ENCODE data around the gene TPSAB1.
"Not testable (repeated sequence)": the region's sequence is repeated elsewhere in the genome, so short reads cannot be mapped to it uniquely, and the experiment has no call there.

The TPSAB1 gene

GRCh38 chr16:1223355-1224214 lies 16.9 kb upstream of the TPSAB1 start:
- no peak for DNase-seq (ENCODE audit: insufficient read length, low spot score)
- TF ChIP-seq POLR2A (IDR thresholded peaks at IDR 0.05; ENCODE audit: low read depth, low read length), result no peak
- FAIRE-seq, result no peak

- no peak for TF ChIP-seq POLR2A (IDR thresholded peaks at IDR 0.05; ENCODE audit: low read depth, low read length)
- FAIRE-seq (no peak), DNase-seq (ENCODE audit: insufficient read length, low spot score) (no peak)
Measured at GRCh38 chr16:1224558-1224957, 15.9 kb upstream of the TPSAB1 start.

- DNase-seq (ENCODE audit: insufficient read length, low spot score) (no peak), FAIRE-seq (no peak)
- TF ChIP-seq POLR2A (IDR thresholded peaks at IDR 0.05; ENCODE audit: low read depth, low read length), result no peak
Measured at GRCh38 chr16:1225051-1225451, 15.5 kb upstream of the TPSAB1 start, which contains the start of gene TPSG1. TPSG1 (minus strand) TSS chr16:1225268; CDS start chr16:1225252, 16 bp downstream.

- DNase-seq (ENCODE audit: insufficient read length, low spot score), result not testable (repeated sequence)
- peak; percentile 70 for FAIRE-seq
Measured at GRCh38 chr16:1225728-1226311, 14.7 kb upstream of the TPSAB1 start.

GRCh38 chr16:1226692-1227091 lies 13.8 kb upstream of the TPSAB1 start:
- not testable (repeated sequence) for FAIRE-seq; DNase-seq (ENCODE audit: insufficient read length, low spot score)

- DNase-seq (ENCODE audit: insufficient read length, low spot score); FAIRE-seq: not testable (repeated sequence)
Measured at GRCh38 chr16:1228227-1228626, 12.3 kb upstream of the TPSAB1 start.

- FAIRE-seq, result not testable (repeated sequence)
Measured at GRCh38 chr16:1229476-1229875, 11.0 kb upstream of the TPSAB1 start.

GRCh38 chr16:1230084-1230470 lies 10.4 kb upstream of the TPSAB1 start, which contains the start of gene TPSB2:
TPSB2 (minus strand) TSS chr16:1230184; CDS start chr16:1229951, 233 bp downstream.
- DNase-seq (ENCODE audit: insufficient read length, low spot score); FAIRE-seq: not testable (repeated sequence)

More at GRCh38 chr16:1229476-1229875, 11.0 kb upstream of the TPSAB1 start:
- DNase-seq (ENCODE audit: insufficient read length, low spot score), result not testable (repeated sequence)

GRCh38 chr16:1230471-1231212 lies 9.9 kb upstream of the TPSAB1 start:
- DNase-seq (ENCODE audit: insufficient read length, low spot score); FAIRE-seq: not testable (repeated sequence)

GRCh38 chr16:1231301-1231700 lies 9.2 kb upstream of the TPSAB1 start:
- FAIRE-seq; DNase-seq (ENCODE audit: insufficient read length, low spot score): not testable (repeated sequence)

- not testable (repeated sequence) for FAIRE-seq; DNase-seq (ENCODE audit: insufficient read length, low spot score)
Measured at GRCh38 chr16:1232049-1232748, 8.3 kb upstream of the TPSAB1 start.

GRCh38 chr16:1236659-1237058 lies 3.8 kb upstream of the TPSAB1 start:
- DNase-seq (ENCODE audit: insufficient read length, low spot score); FAIRE-seq: not testable (repeated sequence)

GRCh38 chr16:1237990-1238389 lies 2.5 kb upstream of the TPSAB1 start:
- DNase-seq (ENCODE audit: insufficient read length, low spot score) (no peak), FAIRE-seq (no peak)
- no peak for TF ChIP-seq POLR2A (IDR thresholded peaks at IDR 0.05; ENCODE audit: low read depth, low read length)

GRCh38 chr16:1238909-1239308 lies 1.6 kb upstream of the TPSAB1 start:
- DNase-seq (ENCODE audit: insufficient read length, low spot score); FAIRE-seq: not testable (repeated sequence)

- not testable (repeated sequence) for FAIRE-seq; DNase-seq (ENCODE audit: insufficient read length, low spot score)
Measured at GRCh38 chr16:1239575-1239974, 930 bp upstream of the TPSAB1 start.

GRCh38 chr16:1241081-1241480 lies 576 bp downstream of the TPSAB1 start:
- not testable (repeated sequence) for DNase-seq (ENCODE audit: insufficient read length, low spot score); FAIRE-seq

- not testable (repeated sequence) for FAIRE-seq; DNase-seq (ENCODE audit: insufficient read length, low spot score)
Measured at GRCh38 chr16:1243363-1243762, 2.9 kb downstream of the TPSAB1 start.

GRCh38 chr16:1243907-1244850 lies 3.7 kb downstream of the TPSAB1 start:
- DNase-seq (ENCODE audit: insufficient read length, low spot score); FAIRE-seq: not testable (repeated sequence)
